Tongue (tissue), 2 donors: ENCODE data around the gene SSTR1. TPM values are rescaled to one million over a fixed set of nuclear protein-coding genes. Genes with fewer than 3 reads are reported as not detected.

Source experiments
- DNase-seq: peaks from one replicate; pipeline ENCODE4 v3.0.0-alpha.2; 2015
- total RNA-seq: library from RNA; depleted of rRNA; stranded (reverse); fragments of >200 nt; gene quantifications from one replicate; pipeline ENCODE4 v1.2.3, GENCODE V29; 2014

Gene SSTR1
- total RNA-seq, 1 donor from 2014 or later = 0.21 TPM

DNA sequence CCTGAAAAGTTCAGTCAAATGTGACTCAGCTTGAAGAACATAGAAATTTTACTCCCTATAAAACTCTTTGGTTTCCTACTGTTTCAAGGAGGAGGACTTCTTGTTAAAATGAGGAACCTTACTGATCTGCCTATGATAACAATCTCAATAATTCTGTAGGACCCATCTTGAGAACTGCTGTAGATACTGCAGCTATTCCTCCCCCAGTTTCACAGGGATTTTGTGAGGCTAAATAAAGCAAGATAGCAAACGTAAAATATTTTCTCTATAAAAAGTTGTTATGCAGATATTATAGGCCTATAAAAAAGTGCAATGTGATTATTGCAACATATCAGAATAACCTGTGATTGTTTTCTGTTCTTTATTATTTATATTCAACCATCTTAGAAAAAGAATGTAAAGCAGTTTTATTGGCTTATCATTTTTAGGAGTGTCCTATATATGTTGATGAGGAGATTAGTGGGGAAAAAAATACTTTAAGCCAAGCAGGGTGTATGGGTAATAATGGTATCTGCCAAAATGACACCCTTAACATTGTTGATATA, 36.1 kb downstream of the SSTR1 start:
- no peak for DNase-seq

DNA sequence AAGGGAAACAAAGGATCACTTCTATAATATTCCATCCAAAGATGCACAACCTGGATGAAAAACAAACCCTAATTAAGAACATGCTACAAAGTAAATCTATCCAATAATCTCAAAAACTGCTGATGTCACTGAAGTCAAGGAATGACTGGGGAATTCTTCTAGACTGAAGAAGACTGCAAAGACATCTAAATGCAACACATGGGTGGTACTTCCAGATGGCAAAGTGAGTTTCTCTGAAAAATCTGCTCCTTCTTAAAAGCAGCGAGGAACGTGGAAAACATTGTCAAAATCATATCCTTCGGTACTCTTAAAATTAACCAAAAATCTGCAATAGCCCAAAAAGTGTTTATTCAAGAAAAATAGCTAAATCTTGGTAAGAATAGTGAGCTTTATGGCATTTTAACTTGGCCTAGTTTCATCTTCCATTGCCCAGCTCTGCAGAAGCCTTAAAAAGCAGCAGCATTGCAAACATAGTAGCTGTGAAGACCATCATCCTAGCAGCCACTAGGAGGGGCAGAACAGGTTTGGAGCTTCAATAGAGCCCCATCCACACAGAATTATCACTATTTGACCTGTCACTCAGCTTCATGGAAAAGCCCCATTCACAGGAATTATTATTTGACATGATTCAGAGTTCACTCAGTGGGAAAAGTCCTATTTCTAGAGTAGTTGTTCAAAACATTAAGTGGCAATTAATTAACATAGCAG, 40.8 kb downstream of the SSTR1 start:
- DNase-seq = no peak

DNA sequence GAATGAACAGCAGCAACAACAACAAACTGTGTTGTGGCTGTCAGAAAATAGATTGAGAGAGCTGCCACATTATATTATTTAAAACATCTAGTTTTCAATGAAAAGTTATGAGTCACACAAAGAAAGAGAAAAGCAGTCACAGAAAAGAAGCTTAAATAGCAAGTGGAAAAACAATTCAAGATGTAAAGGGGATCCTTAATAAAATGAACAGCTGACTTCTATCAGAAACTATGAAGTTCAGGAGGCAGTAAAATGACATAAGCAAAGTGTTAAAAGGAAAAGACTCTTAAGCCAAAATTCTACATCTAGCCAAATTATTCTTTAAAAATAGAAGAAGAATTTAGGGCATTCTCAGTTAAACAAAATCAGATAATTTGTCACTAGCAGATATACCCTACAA, 42.6 kb downstream of the SSTR1 start:
- DNase-seq = no peak

DNA sequence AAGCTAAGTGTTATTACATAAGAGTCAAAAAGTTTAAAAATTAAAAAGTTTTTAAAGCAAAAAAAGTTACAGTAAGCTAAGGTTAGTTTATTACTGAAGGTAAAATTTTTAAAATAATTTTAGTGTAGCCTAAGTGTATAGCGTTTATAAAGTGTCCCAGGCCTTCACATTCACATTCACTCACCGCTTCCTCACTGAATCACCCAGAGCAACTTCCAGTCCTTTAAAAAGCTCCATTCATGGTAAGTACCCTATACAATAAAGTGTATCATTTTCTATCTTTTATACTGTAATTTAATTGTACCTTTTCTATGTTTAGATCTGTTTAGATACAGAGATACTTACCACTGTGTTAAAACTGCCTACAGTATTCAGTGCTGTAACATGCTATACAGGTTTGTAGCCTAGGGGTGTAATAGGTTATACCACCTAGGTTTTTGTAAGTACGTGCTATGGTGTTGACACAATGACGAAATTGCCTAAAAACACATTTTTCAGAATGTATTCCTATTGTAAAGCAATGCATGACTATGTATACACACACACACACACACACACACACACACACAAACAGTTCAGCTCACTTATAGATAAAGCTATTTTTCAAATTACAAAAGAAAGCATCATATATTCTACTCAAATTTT, 44.5 kb downstream of the SSTR1 start:
- DNase-seq = peak; percentile 15

DNA sequence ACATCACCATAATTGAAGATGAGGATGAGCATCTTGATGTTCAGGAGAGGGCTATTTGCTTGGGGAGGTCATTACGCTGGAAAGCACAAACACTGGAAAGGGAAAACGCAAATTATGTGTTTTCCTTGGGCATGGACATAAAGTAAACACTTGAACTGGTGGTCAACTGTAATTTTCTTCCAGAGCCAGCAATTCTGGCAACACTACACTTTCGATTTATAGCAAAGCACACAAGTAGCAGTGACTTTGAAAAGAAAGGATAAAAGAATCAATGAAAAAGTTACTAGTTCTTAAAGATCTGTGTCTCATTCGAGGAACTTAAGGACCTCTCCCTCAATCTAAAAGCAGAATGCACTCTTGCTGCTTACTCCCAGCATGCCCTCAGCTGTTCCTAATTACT, 46.0 kb downstream of the SSTR1 start:
- DNase-seq = no peak

DNA sequence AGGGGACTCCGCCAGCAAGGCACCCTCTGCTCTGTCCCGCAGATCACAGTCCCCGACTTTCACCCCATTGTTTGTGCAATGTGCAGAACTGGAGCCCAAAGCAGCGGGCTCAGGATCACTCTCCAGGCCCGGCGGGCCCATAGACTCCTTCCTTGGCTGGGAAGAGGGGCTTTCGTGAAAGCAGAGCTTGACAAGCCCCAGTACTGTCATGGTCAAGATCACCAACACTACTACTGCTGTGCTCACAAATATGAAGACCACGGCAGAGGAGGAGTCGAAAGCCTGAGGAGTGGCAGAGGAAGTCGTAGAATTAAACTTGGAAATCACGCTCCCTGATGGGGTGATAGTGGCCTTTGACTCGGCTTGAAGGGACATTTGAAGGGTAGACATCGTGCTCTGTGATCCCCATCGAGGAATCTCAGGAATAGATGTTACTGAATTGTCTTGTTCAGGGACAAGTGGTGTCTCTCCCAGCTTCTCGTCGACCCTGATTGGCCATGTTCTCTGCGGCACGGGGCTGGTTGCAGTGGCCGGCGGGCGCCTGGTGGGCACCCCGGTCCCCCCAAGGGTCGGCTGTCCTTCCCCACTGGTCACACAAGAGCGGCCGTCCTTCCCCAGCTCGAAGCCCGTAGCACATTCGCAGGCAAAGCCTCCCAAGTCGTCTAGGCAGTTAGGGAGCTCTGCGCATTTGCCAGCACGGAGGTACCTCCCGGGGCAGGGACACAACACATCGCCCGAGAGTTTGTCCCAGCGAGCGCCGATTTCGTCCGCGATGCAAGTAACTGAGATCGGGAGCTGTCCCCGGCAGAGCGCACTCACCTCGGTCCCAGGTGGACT, 47.1 kb downstream of the SSTR1 start:
- DNase-seq = peak; percentile 26

DNA sequence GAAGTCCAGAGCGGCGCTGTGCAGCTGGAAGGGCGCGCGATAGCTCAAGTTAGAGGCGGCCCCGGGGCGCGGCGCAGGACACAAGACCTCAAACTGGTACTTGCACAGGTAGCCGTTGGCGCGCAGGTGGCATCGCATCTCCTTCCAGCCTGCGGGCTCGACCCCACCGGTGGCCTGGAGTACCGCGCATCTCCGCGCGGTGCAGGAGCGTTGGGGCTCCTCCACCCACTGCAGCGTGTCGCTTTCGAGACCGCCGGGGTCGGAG, 47.6 kb downstream of the SSTR1 start:
- DNase-seq = no peak

DNA sequence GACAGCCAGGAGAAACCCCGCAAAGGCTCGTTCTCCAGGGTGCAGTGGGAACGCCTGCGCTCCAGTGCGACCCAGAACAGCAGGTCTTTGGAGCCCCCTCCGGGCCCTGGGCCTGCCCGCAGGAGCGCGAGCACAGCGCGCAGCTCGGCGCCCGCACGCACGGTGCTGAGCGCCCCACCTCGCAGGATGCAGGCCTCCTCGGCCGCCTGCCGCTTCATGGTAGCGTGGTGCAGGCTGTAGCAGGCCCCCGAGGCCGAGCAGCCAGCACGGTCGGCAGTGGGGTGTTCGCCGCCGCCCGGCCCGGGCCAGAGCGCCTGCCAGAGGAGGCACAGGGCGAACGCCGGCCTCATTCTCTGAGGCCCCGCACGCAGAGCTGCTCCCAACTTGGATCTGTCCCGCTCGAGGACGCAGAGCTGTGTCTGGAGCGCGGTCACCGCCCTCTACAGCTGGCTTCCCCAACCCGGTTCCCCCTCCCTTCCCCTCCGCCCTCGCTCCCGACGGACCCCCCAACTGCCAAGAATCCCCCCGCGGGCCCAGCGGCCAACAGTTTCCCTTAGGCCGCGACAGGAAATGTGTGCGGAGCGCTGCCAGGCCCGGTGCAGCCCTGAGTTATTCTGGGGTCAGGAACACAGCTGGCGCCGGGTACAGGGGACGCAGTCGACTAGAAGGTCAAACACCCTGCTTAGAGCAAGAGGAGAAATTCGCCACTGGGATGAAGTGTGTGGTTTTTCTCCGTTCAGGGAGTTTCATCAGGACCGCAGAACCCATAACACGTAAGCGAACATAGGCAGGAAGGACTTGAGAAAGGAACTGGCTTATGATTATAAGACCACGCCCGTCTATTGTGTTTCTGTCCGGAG, 48.2 kb downstream of the SSTR1 start, which contains the start of gene CLEC14A:
Gene CLEC14A (minus strand): TSS at position 421 of the 860 bp plus-strand sequence. CDS start 71 bp downstream, at position 350.
- peak; percentile 65 for DNase-seq

DNA sequence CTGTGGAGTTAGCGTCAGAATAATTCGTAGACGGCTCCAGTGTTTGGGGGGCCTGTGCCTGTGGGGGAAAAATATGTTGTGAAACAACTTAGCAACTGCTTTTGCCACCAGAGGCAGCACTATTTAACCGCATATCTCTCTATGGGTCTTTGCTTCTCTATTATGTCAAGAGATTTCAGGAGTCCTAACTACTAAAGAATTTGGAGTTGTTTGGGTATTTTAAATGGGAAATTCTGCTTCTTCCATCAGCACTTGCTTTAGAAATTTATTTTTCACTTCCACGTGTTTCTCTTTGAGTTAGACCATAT, 48.8 kb downstream of the SSTR1 start:
- no peak for DNase-seq

DNA sequence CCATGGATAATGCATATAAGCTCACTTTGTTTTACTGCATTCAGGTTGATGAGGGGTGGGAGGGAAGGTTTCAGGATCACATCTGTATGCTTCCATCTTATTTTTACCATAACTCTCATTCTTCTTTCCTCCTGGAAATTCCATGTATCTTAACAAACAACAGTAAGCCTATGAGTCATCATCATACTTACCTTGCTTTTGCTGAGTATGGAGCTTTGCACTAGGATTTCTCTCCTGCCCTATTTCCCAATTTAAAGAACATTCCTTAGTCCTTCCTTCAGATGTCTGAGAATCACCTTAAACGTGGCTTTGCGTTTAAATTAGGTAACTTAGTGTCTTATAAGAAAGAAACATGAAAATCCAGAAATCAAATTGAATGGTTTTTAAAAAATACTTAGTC, 49.8 kb downstream of the SSTR1 start:
- DNase-seq = no peak

DNA sequence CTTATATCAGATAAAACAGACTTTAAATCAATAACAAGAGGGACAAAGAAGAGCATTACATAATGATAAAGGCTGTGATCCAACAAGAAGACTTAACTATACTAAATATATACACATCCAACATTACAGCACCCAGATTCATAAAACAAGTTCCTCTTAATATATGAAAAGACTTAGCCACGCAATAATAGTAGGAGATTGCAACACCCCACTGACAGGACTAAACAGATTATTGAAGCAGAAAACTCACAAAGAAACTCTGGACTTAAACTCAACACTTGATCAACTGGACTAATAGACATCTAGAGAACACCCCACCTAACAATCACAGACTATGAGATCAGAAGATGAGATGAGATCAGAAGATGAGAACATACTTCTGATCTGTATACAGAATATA, 53.9 kb downstream of the SSTR1 start:
- DNase-seq = no peak

Other genes with a start within 250 kb of the SSTR1 start
- 42.2 TPM for gene CLEC14A, start 48.2 kb downstream of the SSTR1 start, total RNA-seq